ENCODE results near the gene CDC42BPG. TPM values are rescaled to one million over a fixed set of nuclear protein-coding genes. Genes with fewer than 3 reads are reported as not detected.

The CDC42BPG gene
- total and polyA plus RNA-seq, 8 donors: 9.7 to 23.8 (median 13.2) TPM

DNA sequence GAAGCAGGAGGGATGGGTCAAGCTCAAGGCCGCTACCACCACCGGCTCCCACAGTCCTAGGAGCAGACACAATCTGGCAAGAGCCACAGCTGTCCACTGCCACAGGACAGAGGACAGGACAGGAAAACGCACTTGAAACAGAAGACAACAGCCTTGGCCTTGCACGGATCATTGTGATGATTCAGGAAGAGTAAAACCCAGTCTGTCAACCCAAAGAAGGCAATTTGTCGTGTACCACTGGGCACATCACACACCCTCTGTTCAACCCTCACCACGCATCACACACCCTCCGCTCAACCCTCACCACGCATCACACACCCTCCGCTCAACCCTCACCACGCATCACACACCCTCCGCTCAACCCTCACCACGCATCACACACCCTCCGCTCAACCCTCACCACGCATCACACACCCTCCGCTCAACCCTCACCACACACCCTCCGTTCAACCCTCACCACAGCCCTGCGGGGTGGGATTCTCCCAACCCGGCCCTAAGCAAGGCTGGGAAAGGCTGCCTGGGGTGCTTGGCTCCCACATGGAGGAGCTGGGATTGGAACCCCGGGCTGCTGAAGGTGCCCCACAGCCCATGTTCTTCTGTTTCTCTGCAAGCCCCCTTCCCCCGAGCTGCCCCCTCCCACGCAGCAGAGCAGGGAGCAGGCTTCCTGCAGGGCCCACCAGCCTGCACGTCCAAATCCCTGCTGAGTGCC, 11.3 kb upstream of the CDC42BPG start:
- TF ChIP-seq, protein P1, sequence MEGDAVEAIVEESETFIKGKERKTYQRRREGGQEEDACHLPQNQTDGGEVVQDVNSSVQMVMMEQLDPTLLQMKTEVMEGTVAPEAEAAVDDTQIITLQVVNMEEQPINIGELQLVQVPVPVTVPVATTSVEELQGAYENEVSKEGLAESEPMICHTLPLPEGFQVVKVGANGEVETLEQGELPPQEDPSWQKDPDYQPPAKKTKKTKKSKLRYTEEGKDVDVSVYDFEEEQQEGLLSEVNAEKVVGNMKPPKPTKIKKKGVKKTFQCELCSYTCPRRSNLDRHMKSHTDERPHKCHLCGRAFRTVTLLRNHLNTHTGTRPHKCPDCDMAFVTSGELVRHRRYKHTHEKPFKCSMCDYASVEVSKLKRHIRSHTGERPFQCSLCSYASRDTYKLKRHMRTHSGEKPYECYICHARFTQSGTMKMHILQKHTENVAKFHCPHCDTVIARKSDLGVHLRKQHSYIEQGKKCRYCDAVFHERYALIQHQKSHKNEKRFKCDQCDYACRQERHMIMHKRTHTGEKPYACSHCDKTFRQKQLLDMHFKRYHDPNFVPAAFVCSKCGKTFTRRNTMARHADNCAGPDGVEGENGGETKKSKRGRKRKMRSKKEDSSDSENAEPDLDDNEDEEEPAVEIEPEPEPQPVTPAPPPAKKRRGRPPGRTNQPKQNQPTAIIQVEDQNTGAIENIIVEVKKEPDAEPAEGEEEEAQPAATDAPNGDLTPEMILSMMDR (IDR thresholded peaks at IDR 0.05): no peak
- H3K36me3 ChIP-seq: peaks cover 0 to 9% (median 0%) of the 10 kb centered on the region in 3 donors
- DNase-seq (no peak), ATAC-seq (no peak), FAIRE-seq (no peak)
- intact Hi-C loops (cut with DNase I): loop anchor here in 1 of 3 donors (10.0 kb wide), 1 partner anchor 249 kb away; no protein-coding TSS in a partner anchor
- H3K27ac ChIP-seq: peak overlapping the region; percentile 33 to 62 (median 46)
- 84 to 88% methylated on average over 16 to 20 of the region's 22 CpGs for WGBS, 2 donors
- no peaks in the 10 kb centered on the region for H3K27me3 ChIP-seq
- no peaks in the 10 kb centered on the region for H3K9me3 ChIP-seq
- peaks cover 0 to 18% (median 0%) of the 10 kb centered on the region in 3 donors for H3K4me1 ChIP-seq
- no peak overlapping the region for H3K4me3 ChIP-seq

DNA sequence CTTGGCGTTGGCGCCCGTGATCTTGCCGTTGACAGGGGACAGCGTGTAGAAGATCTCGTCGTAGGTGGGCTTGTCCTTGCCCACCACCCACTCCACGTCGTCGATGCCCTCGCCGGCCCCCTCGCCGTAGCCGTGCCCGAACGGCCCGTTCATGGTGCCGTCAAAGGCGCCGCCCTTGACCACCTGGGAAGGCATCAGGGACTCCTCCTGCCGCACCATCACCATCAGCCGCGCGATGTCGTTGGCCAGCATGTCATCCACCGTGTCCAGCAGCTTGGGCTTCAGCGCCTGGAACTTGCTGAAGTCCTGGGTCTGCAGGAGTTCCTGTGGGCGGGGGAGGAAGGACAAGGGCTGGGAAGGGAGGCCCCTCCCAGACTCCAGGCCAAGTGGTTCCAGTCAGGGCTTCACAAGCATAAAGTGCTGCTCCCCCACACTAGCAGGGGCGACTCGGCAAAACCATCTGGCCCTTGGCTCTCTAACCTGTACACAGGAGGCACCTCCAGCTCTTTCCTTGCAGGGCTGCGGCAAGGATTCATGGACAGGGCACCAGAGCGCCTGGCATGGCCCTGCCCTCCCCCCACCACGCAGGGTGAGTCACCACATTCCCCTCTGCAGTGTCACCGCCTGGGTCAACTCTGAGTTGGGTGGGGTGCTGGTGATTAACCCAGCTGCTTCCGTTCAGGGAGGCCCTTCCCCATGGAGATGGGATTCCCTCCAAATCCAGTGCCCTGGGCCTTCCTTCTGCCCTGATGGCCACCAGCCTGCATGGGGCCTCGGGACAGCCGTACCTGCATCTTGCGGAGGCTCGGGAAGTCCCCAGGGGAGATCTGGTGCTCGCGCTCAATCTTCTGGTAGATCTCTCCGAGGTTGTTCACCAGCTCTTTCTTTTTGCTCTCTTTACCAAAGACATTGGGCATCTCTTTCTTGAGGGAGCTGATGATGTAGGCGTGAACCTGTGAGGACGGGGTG, 10.4 kb upstream of the CDC42BPG start:
- peak; percentile 81 to 88 (median 84) for ATAC-seq

DNA sequence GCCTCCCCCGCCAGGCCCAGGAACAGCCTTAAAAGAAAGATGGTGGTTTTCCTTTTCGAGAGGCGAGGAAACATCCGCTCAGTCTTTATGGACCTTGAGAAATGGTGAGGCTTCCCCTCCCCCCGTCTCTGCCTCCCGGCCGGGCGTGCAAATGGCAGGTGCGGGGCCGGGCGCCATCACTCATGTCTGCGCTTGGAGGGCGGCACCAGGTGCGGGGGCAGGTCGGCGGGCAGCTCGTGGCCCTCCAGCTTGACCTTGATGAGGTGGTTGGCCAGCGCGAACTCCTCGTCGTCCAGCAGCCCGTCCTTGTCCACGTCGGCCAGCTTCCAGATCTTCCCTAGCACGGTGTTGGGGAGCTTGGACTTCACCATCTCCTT, 9.7 kb upstream of the CDC42BPG start:
- intact Hi-C loops (cut with DNase I): loop anchor here in 2 of 3 donors (5.0 to 10.0 kb wide), 2 partner anchors 38 to 251 kb away; no protein-coding TSS in a partner anchor
- H3K27me3 ChIP-seq: no peaks in the 10 kb centered on the region
- no peak overlapping the region for H3K27ac ChIP-seq
- WGBS, 2 donors: 94% methylated on average over 25 of the region's 25 CpGs
- H3K36me3 ChIP-seq: peaks cover 0 to 9% (median 0%) of the 10 kb centered on the region in 3 donors
- no peak for FAIRE-seq
- peaks cover 0 to 20% (median 0%) of the 10 kb centered on the region in 3 donors for H3K4me1 ChIP-seq
- DNase-seq: peak in 2 of 6 donors; percentile 40 to 62
- no peak for ATAC-seq
- no peaks in the 10 kb centered on the region for H3K9me3 ChIP-seq
- TF ChIP-seq, protein P1 (IDR thresholded peaks at IDR 0.05): no peak
- H3K4me3 ChIP-seq: no peak overlapping the region

More for the DNA sequence above, 10.4 kb upstream of the CDC42BPG start:
- Histone ChIP-seq H3K27me3 (no peaks in the 10 kb centered on the region), H3K36me3 (peaks cover 0 to 9% (median 0%) of the 10 kb centered on the region in 3 donors), H3K27ac (peak overlapping the region; percentile 33 to 62 (median 46)), H3K4me3 (no peak overlapping the region), H3K4me1 (peaks cover 0 to 18% (median 0%) of the 10 kb centered on the region in 3 donors), H3K9me3 (no peaks in the 10 kb centered on the region)
- TF ChIP-seq, protein P1 (IDR thresholded peaks at IDR 0.05): no peak
- intact Hi-C loops (cut with DNase I): loop anchor here in 2 of 3 donors (5.0 to 10.0 kb wide), 2 partner anchors 37 to 250 kb away; no protein-coding TSS in a partner anchor
- 83 to 85% methylated on average over 45 of the region's 45 CpGs for WGBS, 2 donors
- DNase-seq (peak in 5 of 6 donors; percentile 52 to 76 (median 70)), FAIRE-seq (no peak)

DNA sequence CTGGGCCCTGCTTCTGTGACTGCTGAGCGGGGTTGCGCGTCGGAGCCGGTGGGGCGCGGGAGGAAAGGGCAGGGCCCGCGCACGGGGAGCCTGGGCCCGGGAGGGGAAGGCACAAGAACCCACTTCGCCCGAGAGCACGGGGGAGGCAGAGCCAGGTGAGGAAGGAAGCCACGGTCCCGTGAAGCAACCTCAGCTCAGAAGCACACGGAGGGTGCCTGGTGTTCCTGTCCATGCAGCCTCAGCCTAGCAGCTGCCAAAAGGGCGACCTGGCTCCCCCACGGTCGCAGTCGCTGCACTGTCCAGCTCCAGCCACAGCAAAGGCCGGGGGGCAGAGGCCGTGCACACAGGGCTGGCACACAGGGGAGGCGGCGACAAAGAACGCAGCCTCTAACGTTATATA, 9.3 kb upstream of the CDC42BPG start:
- TF ChIP-seq, protein P1 (IDR thresholded peaks at IDR 0.05): no peak
- Histone ChIP-seq H3K27me3 (no peaks in the 10 kb centered on the region), H3K9me3 (no peaks in the 10 kb centered on the region), H3K27ac (no peak overlapping the region), H3K36me3 (peaks cover 0 to 9% (median 0%) of the 10 kb centered on the region in 3 donors), H3K4me3 (no peak overlapping the region), H3K4me1 (peaks cover 2 to 24% (median 4%) of the 10 kb centered on the region in 3 donors)
- ATAC-seq: no peak
- no peak for FAIRE-seq
- DNase-seq: peak in 1 of 6 donors; percentile 54
- intact Hi-C loops (cut with DNase I): loop anchor here in 2 of 3 donors (5.0 to 10.0 kb wide), 2 partner anchors 39 to 251 kb away; no protein-coding TSS in a partner anchor
- 86 to 88% methylated on average over 25 to 27 of the region's 27 CpGs for WGBS, 2 donors
